ENCODE data around the gene PEX14. TPM values are rescaled to one million over a fixed set of nuclear protein-coding genes. Genes with fewer than 3 reads are reported as not detected.

Gene PEX14
- total and polyA plus RNA-seq, 9 donors = 11.7 to 16.8 (median 15.1) TPM

- Histone ChIP-seq H3K4me1 (ENCODE audit: control insufficient read depth, insufficient read depth, low read length) (peaks cover 10% of the 10 kb centered on the region), H3K9me3 (replicated peaks; ENCODE audit: control insufficient read depth, low read depth, low read length) (no peaks in the 10 kb centered on the region), H3K36me3 (ENCODE audit: control insufficient read depth, insufficient read depth, low read length) (peaks cover 3% of the 10 kb centered on the region), H3K27me3 (ENCODE audit: control insufficient read depth, insufficient read depth, low read length) (no peaks in the 10 kb centered on the region), H3K4me3 (ENCODE audit: low read length) (no peak overlapping the region), H3K27ac (ENCODE audit: low read length) (no peak overlapping the region)
- 91% methylated on average over 6 of the region's 11 CpGs for WGBS (ENCODE audit: insufficient coverage)
- no peak for DNase-seq
Observed at GRCh38 chr1:10433790-10434189, 41.0 kb upstream of the PEX14 start.

DNA sequence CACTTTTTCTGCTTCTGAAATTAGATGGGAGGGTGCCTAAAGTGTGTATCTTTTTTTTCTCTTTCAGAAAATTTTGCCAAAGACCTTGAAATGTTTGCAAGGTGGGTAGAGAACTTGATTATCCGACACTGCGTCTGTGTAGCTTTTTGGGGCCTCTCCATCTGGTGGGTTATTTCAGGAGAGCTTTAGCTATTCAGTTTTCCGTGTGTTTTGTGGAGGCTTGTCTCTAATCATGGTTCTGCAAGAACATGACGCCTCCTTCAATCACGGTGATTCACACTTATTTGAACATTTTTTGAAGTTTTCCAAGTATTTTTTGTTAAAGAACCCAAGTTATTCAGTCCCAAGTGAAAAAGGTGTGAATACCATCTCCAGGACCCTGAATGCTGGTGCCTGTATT, 40.2 kb upstream of the PEX14 start:
- no CpG with 5 or more reads among the region's 5 CpGs for WGBS (ENCODE audit: insufficient coverage)
- H3K9me3 ChIP-seq (replicated peaks; ENCODE audit: control insufficient read depth, low read depth, low read length) = no peaks in the 10 kb centered on the region
- H3K36me3 ChIP-seq (ENCODE audit: control insufficient read depth, insufficient read depth, low read length) = peaks cover 3% of the 10 kb centered on the region
- H3K4me3 ChIP-seq (ENCODE audit: low read length) = no peak overlapping the region
- peaks cover 10% of the 10 kb centered on the region for H3K4me1 ChIP-seq (ENCODE audit: control insufficient read depth, insufficient read depth, low read length)
- DNase-seq = no peak
- no peaks in the 10 kb centered on the region for H3K27me3 ChIP-seq (ENCODE audit: control insufficient read depth, insufficient read depth, low read length)
- H3K27ac ChIP-seq (ENCODE audit: low read length) = no peak overlapping the region

DNA sequence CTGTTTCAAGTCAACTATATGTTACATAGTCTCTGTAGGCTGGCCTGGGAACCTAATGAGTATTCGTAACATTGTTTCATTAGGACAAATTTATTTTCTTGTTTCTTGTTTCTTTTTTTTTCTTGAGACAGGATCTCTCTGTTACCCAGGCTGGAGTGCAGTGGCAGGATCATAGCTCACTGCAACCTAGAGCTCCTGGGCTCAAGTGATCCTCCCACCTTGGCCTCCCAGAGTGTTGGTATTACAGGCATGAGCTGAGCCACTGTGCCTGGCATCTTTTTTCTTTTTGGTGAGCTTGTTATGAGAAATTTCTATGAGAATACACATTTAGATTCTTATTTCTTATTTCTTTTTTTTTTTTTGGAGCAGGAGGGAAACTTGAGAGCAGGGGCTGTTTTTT, 37.7 kb upstream of the PEX14 start:
- no peaks in the 10 kb centered on the region for H3K4me1 ChIP-seq (ENCODE audit: control insufficient read depth, insufficient read depth, low read length)
- no peaks in the 10 kb centered on the region for H3K27me3 ChIP-seq (ENCODE audit: control insufficient read depth, insufficient read depth, low read length)
- no peaks in the 10 kb centered on the region for H3K9me3 ChIP-seq (replicated peaks; ENCODE audit: control insufficient read depth, low read depth, low read length)
- DNase-seq = no peak
- no peak overlapping the region for H3K27ac ChIP-seq (ENCODE audit: low read length)
- no CpG with 5 or more reads among the region's 1 CpG for WGBS (ENCODE audit: insufficient coverage)
- peaks cover 6% of the 10 kb centered on the region for H3K36me3 ChIP-seq (ENCODE audit: control insufficient read depth, insufficient read depth, low read length)
- no peak overlapping the region for H3K4me3 ChIP-seq (ENCODE audit: low read length)

GRCh38 chr1:10438677-10439163, 36.0 kb upstream of the PEX14 start:
- Histone ChIP-seq H3K4me3 (ENCODE audit: low read length) (no peak overlapping the region), H3K4me1 (ENCODE audit: control insufficient read depth, insufficient read depth, low read length) (no peaks in the 10 kb centered on the region), H3K36me3 (ENCODE audit: control insufficient read depth, insufficient read depth, low read length) (peaks cover 6% of the 10 kb centered on the region), H3K27ac (ENCODE audit: low read length) (no peak overlapping the region), H3K27me3 (ENCODE audit: control insufficient read depth, insufficient read depth, low read length) (no peaks in the 10 kb centered on the region), H3K9me3 (replicated peaks; ENCODE audit: control insufficient read depth, low read depth, low read length) (no peaks in the 10 kb centered on the region)
- 96% methylated on average over 3 of the region's 7 CpGs for WGBS (ENCODE audit: insufficient coverage)
- no peak for DNase-seq

DNA sequence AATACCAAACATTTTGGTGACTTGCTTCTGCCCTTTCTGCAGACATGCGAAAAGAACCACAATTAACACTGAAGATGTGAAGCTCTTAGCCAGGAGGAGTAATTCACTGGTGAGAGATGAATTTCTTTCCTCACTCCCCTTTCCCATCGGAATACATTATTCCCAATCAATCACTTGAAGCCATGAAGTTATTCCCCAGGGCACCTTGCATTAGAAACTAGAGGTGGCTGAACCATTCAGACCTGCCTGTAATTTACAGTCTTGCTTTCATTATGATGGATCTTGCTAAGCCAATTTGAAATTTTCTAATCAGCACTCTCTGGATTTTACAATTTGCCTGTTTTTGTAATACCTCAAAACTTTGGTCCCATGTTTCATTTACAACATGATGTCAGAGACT, 34.4 kb upstream of the PEX14 start:
- Histone ChIP-seq H3K27me3 (ENCODE audit: control insufficient read depth, insufficient read depth, low read length) (no peaks in the 10 kb centered on the region), H3K27ac (ENCODE audit: low read length) (no peak overlapping the region), H3K4me1 (ENCODE audit: control insufficient read depth, insufficient read depth, low read length) (no peaks in the 10 kb centered on the region), H3K9me3 (replicated peaks; ENCODE audit: control insufficient read depth, low read depth, low read length) (no peaks in the 10 kb centered on the region), H3K36me3 (ENCODE audit: control insufficient read depth, insufficient read depth, low read length) (peaks cover 7% of the 10 kb centered on the region), H3K4me3 (ENCODE audit: low read length) (no peak overlapping the region)
- WGBS (ENCODE audit: insufficient coverage) = no CpG with 5 or more reads among the region's 2 CpGs
- no peak for DNase-seq

- 100% methylated on average over 1 of the region's 5 CpGs for WGBS (ENCODE audit: insufficient coverage)
- Histone ChIP-seq H3K36me3 (ENCODE audit: control insufficient read depth, insufficient read depth, low read length) (peaks cover 7% of the 10 kb centered on the region), H3K4me1 (ENCODE audit: control insufficient read depth, insufficient read depth, low read length) (no peaks in the 10 kb centered on the region), H3K27me3 (ENCODE audit: control insufficient read depth, insufficient read depth, low read length) (no peaks in the 10 kb centered on the region), H3K27ac (ENCODE audit: low read length) (no peak overlapping the region), H3K4me3 (ENCODE audit: low read length) (no peak overlapping the region), H3K9me3 (replicated peaks; ENCODE audit: control insufficient read depth, low read depth, low read length) (no peaks in the 10 kb centered on the region)
- no peak for DNase-seq
Observed at GRCh38 chr1:10440794-10441193, 34.0 kb upstream of the PEX14 start.

DNA sequence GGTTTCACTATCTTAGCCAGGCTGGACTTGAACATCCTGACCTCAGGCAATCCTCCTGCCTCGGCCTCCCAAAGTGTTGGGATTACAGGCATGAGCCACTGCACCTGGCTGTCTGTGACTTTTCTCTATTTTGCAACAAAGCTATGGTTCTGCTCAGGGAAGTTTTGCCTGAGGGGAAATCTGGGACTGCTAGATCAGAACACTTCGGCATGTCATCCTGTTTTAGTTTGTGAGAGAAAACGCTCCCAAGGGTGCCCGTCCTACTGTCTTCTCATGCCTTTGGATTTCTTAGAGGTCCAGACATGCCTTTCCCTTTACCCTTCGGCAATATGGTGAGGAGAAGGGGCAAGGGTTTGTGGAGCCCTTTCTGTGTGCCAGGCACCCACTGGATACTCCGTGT, 30.5 kb upstream of the PEX14 start:
- no peak for DNase-seq
- Histone ChIP-seq H3K36me3 (ENCODE audit: control insufficient read depth, insufficient read depth, low read length) (peaks cover 7% of the 10 kb centered on the region), H3K27ac (ENCODE audit: low read length) (no peak overlapping the region), H3K4me3 (ENCODE audit: low read length) (no peak overlapping the region), H3K9me3 (replicated peaks; ENCODE audit: control insufficient read depth, low read depth, low read length) (no peaks in the 10 kb centered on the region), H3K4me1 (ENCODE audit: control insufficient read depth, insufficient read depth, low read length) (no peaks in the 10 kb centered on the region), H3K27me3 (ENCODE audit: control insufficient read depth, insufficient read depth, low read length) (no peaks in the 10 kb centered on the region)
- 75% methylated on average over 1 of the region's 6 CpGs for WGBS (ENCODE audit: insufficient coverage)

- DNase-seq = no peak
- Histone ChIP-seq H3K27ac (ENCODE audit: low read length) (no peak overlapping the region), H3K27me3 (ENCODE audit: control insufficient read depth, insufficient read depth, low read length) (no peaks in the 10 kb centered on the region), H3K36me3 (ENCODE audit: control insufficient read depth, insufficient read depth, low read length) (peaks cover 7% of the 10 kb centered on the region), H3K4me1 (ENCODE audit: control insufficient read depth, insufficient read depth, low read length) (peaks cover 2% of the 10 kb centered on the region), H3K9me3 (replicated peaks; ENCODE audit: control insufficient read depth, low read depth, low read length) (no peaks in the 10 kb centered on the region), H3K4me3 (ENCODE audit: low read length) (no peak overlapping the region)
- 77% methylated on average over 2 of the region's 7 CpGs for WGBS (ENCODE audit: insufficient coverage)
Observed at GRCh38 chr1:10444795-10445397, 29.9 kb upstream of the PEX14 start.

- no peak overlapping the region for H3K27ac ChIP-seq (ENCODE audit: low read length)
- no peaks in the 10 kb centered on the region for H3K9me3 ChIP-seq (replicated peaks; ENCODE audit: control insufficient read depth, low read depth, low read length)
- H3K4me3 ChIP-seq (ENCODE audit: low read length) = no peak overlapping the region
- H3K27me3 ChIP-seq (ENCODE audit: control insufficient read depth, insufficient read depth, low read length) = no peaks in the 10 kb centered on the region
- H3K36me3 ChIP-seq (ENCODE audit: control insufficient read depth, insufficient read depth, low read length) = peaks cover 4% of the 10 kb centered on the region
- WGBS (ENCODE audit: insufficient coverage) = 92% methylated on average over 4 of the region's 7 CpGs
- peaks cover 8% of the 10 kb centered on the region for H3K4me1 ChIP-seq (ENCODE audit: control insufficient read depth, insufficient read depth, low read length)
- DNase-seq = no peak
Observed at GRCh38 chr1:10446790-10447422, 27.8 kb upstream of the PEX14 start.

- Histone ChIP-seq H3K9me3 (replicated peaks; ENCODE audit: control insufficient read depth, low read depth, low read length) (no peaks in the 10 kb centered on the region), H3K4me3 (ENCODE audit: low read length) (no peak within 1 kb of the TSS), H3K4me1 (ENCODE audit: control insufficient read depth, insufficient read depth, low read length) (peaks cover 8% of the 10 kb centered on the region), H3K27me3 (ENCODE audit: control insufficient read depth, insufficient read depth, low read length) (no peaks in the 10 kb centered on the region), H3K27ac (ENCODE audit: low read length) (peak within 1 kb of the TSS; percentile 24), H3K36me3 (ENCODE audit: control insufficient read depth, insufficient read depth, low read length) (peaks cover 3% of the 10 kb centered on the region)
- DNase-seq = no peak
- 70% methylated on average over 5 of the region's 10 CpGs for WGBS (ENCODE audit: insufficient coverage)
Observed at GRCh38 chr1:10449751-10450150, 25.0 kb upstream of the PEX14 start, which contains the start of gene CORT. CORT (plus strand) TSS chr1:10450031; CDS start chr1:10450224, 193 bp downstream.
